NK-92 treated with Interleukin-12 subunit alpha and Interleukin-12 subunit beta, amount 100 ng/mL, for 24 hours (cell line): ENCODE data around the gene DIP2A.
A peak's percentile ranks its signal among the peaks of the same experiment; 100 is the strongest.

Source experiments
- DNase-seq: peaks from one replicate; lab custom pipeline; 2025; lab: John Stamatoyannopoulos, UW

The DIP2A gene

DNA sequence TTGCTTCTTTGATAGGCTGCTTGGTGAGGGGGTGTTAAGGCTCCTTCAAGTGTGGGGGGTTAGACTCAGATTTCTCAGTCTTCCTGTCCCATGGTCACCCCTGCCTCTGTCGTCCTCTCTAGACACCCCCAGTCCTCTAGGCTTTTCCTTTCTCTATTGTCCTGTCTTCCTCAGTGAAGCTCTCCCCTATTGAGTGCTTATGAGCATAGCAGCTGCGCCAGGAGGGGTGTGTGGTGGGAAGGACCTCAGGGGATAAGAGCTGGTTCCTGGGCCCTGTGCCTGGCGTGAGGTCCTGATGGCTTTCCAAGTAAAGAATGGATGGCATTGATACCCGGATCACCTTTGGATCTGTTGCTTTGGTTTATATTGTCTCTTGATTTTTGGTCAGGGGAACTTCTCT is 69.1 kb downstream of the DIP2A start:
- DNase-seq = no peak

DNA sequence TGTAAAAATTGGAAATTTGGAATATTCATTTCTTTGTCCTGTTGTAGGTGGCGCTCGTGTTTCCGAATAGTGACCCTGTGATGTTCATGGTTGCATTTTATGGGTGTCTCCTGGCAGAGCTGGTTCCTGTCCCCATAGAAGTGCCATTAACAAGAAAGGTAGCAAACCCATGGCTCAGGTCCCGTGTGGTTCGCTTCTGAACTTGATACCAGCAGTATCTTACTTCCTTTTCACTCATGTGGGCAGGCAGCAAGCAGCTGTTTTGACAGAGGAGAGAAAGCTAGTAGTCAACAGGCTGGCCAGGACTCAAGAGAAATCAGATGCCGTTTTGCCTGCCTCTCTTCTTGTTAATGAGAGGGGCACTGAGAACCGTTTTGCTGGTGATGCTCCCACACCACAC is 73.4 kb downstream of the DIP2A start:
- no peak for DNase-seq

DNA sequence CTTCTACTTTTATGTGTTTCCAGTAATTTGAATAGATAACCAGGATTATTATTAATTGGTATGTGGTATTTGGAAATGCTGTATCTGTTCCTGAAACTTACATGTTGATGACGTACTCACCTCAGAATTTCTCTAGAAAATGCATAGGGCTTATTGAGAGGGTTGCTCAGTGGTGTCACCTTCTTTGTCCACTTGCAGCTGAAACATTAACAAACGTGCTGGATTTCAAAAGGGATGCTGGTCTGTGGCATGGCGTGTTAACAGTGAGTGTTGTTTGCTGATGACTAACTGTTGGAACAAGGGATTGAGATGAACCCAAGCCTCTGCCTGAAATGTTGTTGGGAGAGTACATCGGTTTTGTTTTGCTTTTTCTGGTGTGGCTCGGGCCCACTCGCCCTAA is 78.3 kb downstream of the DIP2A start:
- DNase-seq = no peak

DNA sequence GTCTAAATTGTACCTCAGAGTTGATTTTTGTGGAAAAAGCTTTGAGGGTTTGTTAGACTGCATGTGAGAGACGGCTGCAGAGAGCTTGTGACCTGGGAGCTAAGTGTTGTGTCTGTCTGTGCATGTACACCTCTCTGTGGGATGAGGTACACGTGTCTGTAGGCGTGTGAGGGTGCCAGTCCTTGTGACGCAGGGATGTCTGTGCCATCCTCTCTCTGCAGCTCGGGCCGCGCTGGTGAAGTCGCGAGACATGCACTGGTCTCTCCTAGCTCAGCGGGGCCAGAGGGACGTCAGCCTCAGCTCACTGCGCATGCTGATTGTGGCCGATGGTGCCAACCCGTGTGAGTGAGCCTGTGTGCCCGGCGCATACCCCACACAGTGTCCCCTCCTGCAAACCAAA is 79.6 kb downstream of the DIP2A start:
- DNase-seq = no peak

DNA sequence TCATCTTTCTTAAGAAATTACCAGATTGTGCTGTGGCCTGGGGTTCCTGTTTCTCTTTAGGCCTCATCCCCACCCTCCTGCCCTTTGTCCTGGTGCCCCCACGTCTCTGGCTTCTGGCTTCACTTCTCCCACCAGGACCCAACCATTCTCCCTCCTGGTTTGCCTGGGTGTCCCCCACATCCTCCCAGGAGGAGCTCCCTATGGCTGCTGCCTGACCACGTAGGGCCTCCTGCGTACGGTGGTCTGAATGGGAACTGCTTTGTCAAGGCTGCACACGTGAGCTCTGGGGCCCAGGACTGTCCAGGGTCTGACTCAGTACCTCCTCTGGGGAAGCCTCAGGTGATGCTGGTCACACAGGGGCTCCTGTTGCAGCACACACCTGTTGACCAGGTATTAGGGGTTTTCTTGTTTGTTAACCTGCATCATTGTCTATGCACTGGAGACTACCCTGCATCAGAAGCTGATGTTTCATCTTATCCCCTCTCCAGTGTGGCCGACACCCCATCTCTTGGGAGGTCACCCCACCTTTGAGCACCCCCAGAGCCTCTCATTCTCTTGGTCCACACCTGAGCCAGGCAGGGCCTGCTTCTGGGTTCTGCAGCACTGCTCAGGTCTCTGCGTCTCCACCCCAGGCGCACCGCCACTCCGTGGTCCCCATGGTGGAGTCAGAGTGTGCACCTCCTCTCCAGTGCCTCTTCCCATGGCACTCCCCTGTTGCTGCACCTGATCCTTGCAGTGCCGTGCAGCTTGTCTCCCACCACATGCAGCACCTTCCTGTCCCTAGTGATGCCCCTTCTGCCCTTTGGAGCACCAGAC is 80.4 kb downstream of the DIP2A start:
- no peak for DNase-seq

DNA sequence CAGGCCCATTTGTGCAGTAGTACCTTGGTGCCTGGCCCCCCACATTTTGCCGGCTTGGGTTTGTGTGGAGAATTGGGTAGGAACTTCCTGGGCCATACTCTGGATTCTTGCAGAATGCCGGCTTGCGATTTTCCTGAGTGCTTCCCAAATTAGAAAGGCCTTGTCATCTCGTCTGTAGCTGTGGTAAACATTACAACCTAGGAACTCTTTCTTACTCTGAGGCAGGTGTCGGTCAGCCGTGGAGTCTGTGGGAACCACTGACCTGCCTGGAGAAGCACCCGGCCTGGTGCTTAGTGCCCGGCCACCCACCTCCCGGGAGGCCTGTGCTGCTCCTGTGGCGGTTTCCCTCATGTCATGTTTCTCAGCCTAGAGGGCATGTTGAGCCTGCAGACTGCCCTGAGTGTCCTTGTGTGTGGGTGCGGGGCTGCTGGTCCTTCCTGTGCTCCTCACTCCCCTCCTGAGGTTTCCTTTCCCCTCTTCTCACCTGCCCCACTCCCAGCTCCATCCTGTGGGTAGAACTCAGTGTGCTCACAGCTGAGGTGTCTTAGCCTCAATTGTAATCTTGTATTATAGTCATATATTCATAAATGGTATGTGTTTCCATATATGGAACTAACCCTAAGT is 81.5 kb downstream of the DIP2A start:
- DNase-seq = peak; percentile 49

DNA sequence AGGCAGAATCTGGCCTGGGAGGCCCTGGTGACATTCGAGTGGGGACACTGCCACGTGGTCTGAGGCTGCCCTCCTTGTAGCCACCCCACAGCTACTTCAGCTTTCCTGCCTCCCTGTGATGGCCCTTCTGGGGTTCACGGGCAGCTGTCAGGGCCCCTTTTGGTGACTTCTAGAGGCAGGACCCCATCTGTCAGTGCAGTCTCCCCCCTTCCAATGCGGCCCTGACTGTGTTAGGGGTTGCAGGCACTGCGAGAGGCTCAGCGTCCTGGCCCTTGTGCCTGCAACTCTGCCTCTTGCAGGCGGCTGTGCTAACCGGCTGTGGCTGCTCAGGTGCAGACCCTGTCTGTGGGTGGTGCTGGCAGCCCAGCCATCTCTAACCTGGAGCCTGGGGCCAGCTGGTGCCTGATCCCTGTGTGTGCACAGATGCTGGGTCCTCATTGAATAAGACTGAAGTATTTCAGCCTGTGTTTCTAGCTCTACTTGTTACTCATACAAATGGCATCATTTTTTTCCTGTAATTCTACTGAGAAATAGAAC is 84.0 kb downstream of the DIP2A start:
- no peak for DNase-seq

DNA sequence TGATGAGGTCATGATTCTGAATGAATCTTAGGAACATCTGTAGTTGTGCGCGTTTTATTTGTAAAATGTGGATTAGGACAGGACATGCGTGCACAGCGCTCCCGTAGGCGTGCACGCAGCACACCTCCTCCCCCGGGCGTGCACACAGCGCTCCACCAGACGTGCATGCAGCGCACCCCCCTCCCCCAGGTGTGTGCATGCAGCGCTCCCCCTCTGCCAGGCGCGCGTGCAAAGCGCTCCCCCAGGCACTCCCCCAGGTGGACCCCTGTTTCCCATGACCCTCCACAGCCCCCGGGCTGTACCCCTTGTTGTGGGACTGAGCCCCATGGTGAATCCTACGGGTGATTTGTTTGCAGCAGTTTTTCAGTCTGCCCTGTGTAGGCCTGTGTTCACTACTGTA is 84.6 kb downstream of the DIP2A start:
- no peak for DNase-seq

DNA sequence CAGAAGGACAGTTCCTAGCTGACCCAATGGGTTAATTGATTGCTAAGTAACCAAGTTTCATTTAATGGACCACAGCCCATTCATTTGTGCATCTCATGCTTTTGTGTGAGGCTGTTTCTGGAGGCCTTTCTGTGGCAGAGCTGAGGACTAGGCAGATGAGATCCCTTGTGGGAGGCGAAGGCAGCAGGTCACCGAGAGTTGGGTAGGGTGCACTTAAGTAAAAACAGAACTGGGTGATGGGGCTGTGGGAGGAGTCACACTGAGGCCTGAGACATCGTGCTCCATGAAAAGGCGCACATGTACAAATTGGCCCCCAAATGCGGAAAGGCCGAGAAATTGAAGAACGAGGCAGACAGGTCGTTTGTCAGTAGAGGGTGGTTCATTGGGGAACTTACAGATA is 85.3 kb downstream of the DIP2A start:
- no peak for DNase-seq

DNA sequence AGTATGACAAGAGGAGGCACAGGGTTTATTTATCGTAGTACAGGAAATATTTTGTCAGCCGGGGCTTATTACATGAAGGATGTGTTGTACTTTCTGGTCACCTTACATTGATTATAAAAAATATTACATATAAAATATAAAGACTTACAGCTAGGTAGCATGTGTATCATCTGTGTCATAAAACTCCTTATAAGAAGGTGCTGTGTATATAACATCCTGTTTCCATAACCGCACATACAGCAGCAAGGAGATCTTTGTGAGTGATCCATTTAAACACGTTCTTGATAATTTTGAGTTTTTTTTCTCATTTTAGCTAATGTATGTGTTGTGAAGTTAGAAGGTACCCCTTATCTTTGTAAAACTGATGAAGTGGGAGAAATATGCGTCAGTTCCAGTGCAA is 86.1 kb downstream of the DIP2A start:
- no peak for DNase-seq

DNA sequence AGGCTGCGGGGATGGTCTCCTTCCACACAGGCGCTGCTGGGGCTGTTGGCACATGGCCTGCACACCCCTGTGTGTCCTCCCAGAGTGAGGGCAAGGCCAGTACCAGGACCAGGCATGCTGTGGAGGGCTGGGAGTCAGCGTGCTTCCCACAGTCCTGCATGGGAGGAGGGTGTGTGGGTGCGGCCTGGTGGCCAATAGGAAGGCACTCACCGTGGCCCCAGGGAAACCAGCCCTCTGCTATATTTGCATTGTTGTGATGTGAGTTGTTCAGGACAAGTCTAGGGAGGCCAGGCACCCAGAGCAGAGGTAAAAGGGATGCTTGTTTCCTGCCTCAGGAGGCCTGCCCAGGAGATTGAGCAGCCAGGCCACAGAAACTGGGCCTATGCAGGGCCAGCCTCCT is 86.7 kb downstream of the DIP2A start:
- no peak for DNase-seq

DNA sequence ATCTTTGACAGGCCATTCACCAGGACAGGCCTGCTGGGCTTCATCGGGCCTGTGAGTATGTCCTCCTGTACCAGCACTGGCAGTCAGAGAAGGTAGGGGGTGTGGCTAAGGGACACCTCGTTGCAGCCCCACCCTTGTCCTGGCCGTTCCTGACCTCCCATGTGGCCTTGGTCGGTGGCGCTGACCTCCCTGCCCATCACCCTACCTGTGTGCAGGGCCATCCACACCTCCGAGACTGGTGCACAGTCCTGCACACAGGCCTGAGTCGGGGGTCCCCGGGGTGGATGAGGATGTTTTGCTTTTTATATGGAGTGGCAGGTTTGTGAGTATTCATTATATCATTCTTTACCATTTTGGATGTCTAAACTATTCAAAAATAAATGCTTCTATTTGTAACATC is 87.2 kb downstream of the DIP2A start:
- DNase-seq = no peak

DNA sequence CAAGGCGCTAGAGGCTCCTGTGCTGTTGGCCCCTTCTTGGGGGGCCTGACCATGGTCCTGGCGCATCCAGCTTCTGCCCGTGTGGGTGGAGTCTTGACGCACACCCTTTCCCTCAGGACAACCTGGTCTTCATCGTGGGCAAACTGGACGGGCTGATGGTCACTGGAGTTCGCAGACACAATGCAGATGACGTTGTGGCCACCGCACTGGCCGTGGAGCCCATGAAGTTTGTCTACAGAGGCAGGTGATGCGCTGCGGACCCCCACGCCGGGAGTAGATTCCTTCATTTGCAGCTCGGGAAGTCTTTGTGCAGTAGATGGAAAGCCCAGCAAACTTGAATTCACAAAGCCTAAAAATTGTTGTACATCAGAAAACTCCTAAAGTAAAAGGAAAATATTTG is 88.1 kb downstream of the DIP2A start:
- no peak for DNase-seq

DNA sequence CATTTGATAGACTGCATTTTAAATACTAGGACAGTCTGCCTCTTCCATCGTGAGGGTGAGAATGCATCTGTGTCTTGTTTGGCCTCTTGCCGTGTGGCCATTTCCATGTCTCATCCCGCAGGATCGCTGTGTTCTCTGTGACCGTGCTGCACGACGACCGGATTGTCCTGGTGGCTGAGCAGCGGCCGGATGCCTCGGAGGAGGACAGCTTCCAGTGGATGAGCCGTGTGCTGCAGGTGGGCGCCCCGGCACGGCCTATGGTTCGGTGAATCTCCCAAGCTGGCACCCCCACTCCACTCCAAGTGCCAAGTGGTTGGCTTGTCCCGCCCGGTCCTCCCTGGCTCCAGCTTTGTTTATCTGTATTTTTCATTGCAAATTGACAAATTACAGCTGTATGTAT is 91.0 kb downstream of the DIP2A start:
- DNase-seq = no peak

DNA sequence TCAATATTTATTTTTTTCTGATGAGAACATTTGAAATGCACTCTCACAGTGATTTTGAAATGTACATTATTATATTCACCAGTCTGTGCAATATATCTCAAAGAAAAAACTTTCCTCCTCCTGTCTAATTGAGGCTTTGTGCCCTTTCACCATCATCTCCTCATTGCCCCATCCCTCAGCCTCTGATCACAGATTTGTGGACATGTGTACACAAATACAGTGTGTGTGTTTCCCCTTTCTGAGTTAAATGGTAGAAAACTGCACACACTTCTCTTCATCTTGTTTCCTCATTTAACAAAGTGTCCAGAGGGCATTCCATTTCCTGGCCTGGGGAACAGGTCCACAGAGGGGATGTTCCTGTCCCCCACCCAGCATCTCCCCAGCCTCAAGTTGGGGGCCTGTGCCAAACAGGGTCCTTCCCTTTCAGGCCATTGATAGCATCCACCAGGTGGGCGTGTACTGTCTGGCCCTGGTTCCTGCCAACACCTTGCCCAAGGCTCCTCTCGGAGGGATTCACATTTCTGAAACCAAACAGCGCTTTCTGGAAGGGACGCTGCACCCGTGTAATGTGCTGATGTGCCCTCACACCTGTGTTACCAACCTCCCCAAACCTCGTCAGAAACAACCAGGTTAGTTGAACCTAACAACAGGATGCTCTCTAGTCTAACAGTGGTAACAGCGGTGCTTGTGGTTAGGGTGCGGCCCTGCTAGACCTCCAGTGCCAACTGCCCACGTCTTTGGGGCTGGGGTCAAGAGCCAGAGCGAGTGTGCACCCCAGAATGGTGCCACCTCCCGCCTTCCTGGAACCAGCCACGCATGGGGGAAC is 91.6 kb downstream of the DIP2A start:
- DNase-seq = peak; percentile 40

DNA sequence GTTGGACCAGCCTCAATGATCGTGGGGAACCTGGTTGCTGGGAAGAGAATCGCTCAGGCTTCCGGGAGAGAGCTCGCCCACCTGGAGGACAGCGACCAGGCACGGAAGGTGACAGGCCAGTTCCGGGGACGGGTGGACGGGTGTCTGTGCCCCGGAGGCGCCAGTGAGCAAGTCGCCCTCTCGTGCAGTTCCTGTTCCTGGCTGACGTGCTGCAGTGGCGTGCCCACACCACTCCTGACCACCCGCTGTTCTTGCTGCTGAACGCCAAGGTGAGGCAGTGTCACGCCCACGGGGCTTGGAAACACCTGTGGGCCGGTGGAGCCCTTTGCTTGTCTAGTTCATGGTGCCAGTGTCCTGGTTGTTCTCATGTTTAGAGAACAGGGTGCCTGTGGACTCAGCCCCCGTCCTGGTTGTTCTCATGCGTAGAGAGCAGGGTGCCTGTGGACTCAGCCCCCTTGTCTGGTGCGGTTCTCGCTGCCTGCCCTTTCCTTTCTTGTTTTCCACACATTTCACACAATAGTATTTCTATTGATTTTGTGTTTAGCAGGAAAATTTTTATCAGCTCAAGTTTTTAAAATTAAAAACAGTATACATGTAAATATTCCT is 93.0 kb downstream of the DIP2A start:
- DNase-seq = no peak

DNA sequence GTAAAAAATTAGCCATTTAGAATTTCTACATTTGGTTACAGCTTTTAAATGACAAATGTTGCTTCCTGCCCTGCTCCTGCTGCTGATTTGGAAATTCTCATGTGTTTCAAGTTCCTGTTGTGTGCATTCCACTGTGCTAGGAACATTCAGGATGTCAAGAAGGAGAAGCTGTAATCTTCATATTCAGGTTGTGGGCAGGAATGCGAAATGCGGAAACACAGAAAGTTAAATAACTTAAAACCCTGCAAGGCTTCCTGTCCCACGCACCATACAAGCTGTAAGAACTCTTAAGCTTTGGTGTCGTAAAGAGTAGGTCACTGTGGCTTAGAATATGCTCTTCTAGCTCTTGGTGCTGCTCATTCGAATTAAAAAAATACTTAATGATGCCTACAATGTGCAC is 93.6 kb downstream of the DIP2A start:
- no peak for DNase-seq

DNA sequence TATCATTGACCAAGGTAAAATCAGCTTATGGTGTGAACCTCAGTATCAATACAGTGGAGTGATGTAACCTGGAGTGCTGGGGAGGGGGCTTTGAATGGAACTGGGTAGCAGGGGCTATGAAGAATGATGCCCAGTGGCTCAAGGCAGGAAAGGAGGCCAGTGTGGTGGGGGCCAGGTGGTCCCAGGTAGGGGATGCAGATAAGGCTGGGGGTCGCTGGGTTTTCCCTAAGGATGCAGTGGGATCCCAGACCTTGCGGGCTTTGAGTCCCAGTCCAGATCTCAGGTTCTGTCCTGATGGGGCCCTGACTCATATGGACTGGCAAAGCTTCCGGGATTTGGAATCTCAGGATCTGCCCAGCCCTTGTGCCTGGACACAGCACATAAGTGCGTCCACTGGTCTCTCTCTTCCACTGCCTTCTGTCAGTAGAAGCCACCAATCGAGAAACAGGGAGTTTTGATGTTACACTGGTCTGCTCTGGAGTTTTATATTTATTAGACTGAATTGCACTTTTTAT is 94.2 kb downstream of the DIP2A start:
- DNase-seq = no peak

DNA sequence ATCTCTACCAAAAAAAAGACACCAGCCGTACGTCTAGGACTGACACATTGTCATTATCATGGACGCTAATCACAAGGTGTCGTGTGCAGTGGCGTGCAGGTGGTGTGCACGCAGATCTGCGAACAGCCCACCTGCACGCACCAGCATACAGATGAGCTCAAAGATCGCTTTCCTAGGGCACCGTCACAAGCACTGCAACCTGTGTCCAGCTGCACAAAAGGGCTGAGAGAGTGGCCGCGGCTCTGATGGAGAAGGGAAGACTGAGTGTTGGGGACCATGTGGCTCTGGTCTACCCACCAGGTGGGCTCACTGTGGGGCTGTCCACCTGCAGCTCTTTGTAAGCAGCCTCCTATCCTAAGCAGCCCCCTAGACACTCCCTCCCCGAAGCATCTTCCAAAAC is 95.3 kb downstream of the DIP2A start:
- DNase-seq = no peak

DNA sequence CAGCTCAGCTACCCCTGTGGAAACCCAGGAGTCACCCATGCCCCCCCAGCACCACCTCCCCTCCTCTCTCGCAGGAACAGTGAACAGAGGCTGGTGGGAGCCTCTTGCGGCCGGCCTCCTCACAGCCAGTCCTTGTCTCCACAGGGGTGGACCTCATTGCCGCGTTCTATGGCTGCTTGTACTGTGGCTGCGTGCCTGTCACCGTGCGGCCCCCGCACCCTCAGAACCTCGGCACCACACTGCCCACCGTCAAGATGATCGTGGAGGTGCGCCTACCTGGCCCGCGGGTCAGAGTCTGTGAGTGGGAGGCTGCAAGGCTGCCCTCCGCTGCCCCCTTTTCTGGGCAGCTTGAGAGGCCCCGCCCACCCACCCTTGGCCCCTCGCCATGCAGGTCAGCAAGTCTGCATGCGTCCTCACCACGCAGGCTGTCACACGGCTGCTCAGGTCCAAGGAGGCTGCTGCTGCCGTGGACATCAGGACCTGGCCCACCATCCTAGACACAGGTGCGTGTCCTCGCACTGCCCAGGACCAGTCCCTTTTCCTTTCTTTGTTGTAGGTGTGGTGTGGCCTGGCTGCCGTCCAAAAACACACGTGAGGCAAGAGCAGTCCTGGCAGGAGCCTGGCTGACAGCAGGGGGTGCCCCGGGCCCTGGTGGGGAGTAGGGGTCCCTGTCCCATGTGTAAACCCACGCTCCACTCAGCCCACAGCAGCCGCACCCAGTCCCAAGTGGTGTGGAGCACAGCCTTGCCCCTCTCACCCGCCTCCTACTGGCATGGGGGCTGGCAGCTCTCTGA is 95.9 kb downstream of the DIP2A start:
- no peak for DNase-seq

DNA sequence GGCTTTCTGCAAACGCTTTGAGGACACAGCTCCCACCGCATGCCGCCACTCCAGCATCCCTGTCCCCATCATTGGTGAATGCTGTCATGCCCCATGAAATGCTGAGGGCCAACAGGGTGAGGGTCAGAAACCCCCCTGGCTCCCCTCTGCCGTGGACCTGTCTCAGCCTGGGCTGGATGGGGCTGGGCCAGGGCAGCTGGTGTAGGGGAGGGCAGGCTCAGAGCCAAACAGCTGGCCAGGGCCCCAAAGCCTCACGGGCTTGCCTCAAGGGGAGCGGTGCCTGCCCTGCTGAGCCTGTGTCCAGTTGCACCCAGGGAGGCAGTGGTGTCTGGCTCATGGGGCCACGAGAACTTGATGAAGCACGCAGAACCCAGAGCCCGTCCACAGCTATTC is 96.5 kb downstream of the DIP2A start:
- no peak for DNase-seq
